GM21526 (cell line): Measurements from ENCODE around the gene STX16.
"Not testable (repeated sequence)": the region's sequence is repeated elsewhere in the genome, so short reads cannot be mapped to it uniquely, and the experiment has no call there.

ENCODE experiments used
- ATAC-seq: cut with Tn5 transposase; IDR thresholded peaks from one replicate; pipeline ENCODE4 v1.9.1; 2021; ENCODE audit warnings: moderate library complexity; ENCODE audit not compliant: unreplicated experiment, low FRiP score

Gene STX16

GRCh38 chr20:58719971-58720371 is 68.9 kb downstream of the STX16 start:
- no peak for ATAC-seq

GRCh38 chr20:58720890-58721289 is 69.8 kb downstream of the STX16 start:
- no peak for ATAC-seq

- ATAC-seq = no peak
Measured at GRCh38 chr20:58721951-58722778, 71.1 kb downstream of the STX16 start.

GRCh38 chr20:58722877-58723627 is 72.0 kb downstream of the STX16 start:
- no peak for ATAC-seq

- ATAC-seq = no peak
Measured at GRCh38 chr20:58723628-58723984, 72.5 kb downstream of the STX16 start.

- not testable (repeated sequence) for ATAC-seq
Measured at GRCh38 chr20:58726156-58726555, 75.1 kb downstream of the STX16 start.
